ENCODE measurements around the gene STK10.

STK10 gene

DNA sequence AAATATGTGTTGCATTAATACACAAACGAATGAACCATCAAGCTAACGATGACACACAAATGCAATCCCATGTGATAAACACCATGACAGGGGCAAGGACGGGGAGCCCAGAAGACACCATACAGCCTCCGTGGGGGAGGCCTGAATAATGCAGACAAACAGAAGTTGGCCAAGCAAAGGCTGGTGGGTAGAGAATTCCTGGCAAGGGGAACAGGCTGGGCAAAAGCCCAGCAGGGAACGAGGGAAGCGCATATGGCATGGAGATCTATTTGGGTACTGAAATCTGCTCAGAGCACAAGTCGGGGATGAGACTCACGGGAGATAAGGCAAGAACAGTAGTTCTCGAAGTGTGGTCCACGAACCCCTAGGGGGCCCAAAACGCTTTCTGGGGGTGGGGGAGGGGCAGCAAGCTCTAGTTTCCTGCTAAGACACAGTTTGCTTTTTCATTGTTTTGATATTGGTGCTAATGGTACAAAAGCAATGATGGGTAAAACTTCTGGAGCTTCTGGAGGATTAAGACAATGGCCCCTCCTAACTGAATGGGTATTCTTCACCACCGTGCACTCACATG, 138.7 kb downstream of the STK10 start:
- DNase-seq (ENCODE audit: extremely low read depth, low read depth), result no peak
- TF ChIP-seq, protein P1, sequence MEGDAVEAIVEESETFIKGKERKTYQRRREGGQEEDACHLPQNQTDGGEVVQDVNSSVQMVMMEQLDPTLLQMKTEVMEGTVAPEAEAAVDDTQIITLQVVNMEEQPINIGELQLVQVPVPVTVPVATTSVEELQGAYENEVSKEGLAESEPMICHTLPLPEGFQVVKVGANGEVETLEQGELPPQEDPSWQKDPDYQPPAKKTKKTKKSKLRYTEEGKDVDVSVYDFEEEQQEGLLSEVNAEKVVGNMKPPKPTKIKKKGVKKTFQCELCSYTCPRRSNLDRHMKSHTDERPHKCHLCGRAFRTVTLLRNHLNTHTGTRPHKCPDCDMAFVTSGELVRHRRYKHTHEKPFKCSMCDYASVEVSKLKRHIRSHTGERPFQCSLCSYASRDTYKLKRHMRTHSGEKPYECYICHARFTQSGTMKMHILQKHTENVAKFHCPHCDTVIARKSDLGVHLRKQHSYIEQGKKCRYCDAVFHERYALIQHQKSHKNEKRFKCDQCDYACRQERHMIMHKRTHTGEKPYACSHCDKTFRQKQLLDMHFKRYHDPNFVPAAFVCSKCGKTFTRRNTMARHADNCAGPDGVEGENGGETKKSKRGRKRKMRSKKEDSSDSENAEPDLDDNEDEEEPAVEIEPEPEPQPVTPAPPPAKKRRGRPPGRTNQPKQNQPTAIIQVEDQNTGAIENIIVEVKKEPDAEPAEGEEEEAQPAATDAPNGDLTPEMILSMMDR (IDR thresholded peaks at IDR 0.05; ENCODE audit: low read depth, low read length), result no peak

DNA sequence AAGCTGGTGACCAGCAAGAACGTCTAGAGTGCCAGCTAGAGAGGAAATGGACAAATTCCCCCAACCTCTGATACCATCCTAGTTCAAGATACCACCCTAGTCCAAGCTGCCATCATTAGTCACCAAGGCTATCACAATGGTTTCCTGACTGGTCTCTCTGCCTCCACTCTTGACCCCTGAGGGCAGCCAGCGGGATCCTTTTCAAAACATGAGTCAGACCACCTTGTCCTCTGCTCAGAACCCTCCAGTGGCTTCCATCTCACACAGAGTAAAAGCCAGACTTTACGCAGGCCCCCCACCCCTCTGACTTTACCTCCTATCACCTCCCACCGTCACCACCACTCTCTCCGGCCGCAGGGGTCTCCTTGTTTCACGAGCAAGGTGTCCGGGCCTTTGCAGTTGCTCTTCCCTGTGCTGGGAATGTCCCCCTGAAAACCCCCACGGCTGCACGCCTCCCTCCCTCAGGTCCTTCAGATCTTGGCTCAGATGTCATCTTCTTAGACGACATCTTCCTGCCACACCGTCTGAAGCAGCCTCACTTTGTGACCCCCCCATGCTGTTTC, 139.4 kb downstream of the STK10 start:
- no peak for DNase-seq (ENCODE audit: extremely low read depth, low read depth)
- TF ChIP-seq, protein P1 (IDR thresholded peaks at IDR 0.05; ENCODE audit: low read depth, low read length), result no peak

DNA sequence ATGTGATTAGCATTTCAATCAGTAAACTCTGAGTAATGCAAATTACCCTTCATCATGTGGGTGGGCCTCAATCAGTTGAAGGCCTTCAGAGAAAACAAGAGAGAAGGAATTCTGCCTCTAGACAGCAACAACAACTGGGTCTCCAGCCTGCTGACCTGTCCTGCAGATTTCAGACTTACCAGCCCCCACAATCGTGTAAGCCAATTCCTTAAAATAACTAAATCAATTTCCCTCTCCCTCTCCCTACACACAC, 139.9 kb downstream of the STK10 start:
- DNase-seq (ENCODE audit: extremely low read depth, low read depth), result no peak

DNA sequence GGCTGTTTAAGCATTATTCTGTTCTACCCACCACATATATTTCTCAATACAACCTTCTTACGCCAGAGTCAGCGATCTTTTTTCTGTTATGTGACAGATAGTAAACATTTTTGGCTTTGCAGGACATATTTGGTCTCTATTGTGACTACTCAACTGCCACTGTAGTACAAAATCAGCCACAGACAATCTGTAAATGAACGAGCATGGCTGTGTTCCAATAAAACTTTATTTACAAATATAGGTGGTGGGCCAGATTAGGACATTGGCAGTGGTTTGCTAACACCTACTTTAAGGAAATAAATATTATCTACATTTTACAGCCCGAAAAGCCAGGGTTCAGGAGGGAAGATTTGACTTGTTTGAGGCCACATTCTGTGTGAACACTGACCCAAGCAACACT, 141.4 kb downstream of the STK10 start:
- TF ChIP-seq, protein P1 (IDR thresholded peaks at IDR 0.05; ENCODE audit: low read depth, low read length), result no peak
- no peak for DNase-seq (ENCODE audit: extremely low read depth, low read depth)

More for the DNA sequence above, 139.9 kb downstream of the STK10 start:
- TF ChIP-seq, protein P1 (IDR thresholded peaks at IDR 0.05; ENCODE audit: low read depth, low read length), result no peak

DNA sequence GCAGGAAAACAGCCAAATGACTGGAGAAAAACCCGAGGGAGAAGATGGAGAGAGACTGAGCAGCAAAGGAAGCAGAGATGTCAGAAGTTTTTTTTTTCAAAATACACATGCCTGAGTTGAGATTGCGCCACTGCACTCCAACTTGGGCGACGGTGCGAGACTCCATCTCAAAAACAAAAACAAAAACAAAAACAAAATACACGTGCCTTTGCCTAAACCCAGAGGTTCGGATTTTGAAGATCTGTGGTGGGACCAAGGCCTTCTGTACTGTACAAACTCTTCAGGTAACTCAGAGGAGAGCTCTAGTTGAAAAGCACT, 142.8 kb downstream of the STK10 start:
- DNase-seq (ENCODE audit: extremely low read depth, low read depth), result no peak
- TF ChIP-seq, protein P1 (IDR thresholded peaks at IDR 0.05; ENCODE audit: low read depth, low read length), result no peak

DNA sequence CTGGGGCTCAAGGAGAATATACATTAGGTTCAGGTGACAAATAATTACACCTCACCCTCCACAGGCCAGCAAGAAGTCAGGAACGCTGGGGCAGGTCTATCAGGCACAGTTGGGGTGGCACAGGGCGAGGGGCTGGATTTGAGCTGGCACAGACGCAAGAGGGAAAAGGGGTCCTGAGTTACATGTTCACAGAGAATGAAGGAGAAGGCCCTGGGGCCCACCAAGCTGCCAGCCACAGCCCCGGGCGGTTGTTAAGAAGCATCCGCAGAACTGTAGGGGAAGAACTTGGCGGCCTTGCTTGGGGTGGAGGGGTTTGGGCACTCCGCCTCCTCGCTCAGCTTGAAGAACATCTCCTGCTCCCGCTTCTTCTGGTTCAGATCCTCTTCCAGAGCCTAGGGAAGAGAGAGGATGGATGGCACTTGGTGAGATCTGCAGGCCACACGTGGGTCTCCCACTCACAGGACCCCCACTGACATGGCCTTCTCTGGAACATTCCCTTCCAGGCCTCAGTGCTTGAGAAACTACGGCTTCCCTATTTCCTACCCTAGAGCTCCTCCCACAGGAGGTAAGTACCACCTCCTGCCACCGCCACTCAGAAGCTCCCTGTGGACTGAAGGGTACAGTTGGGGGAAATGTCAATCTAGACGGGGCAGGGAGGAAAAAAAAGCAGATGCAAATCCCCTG, 143.3 kb downstream of the STK10 start:
- TF ChIP-seq, protein P1 (IDR thresholded peaks at IDR 0.05; ENCODE audit: low read depth, low read length), result no peak

DNA sequence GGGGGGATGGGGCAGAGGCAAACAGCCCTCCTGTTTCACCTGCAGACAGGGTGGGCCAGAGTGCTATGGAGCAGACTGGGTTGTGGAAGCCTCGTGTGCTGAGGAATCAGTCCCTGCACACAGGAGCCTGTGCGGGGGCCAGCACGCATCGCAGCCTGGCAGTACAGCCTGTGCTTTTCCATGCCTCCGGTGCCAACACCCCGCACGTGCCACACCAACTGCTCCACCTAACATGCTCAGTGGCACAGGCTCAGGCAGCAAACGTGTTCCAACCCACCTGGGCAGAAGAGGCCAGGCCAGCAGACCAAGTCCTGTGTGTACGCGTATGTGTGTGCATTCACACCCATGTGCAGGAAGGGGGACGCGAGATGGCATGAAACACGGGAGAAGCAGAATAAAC, 144.2 kb downstream of the STK10 start:
- TF ChIP-seq, protein P1 (IDR thresholded peaks at IDR 0.05; ENCODE audit: low read depth, low read length), result no peak
- no peak for DNase-seq (ENCODE audit: extremely low read depth, low read depth)

More for the DNA sequence above, 143.3 kb downstream of the STK10 start:
- DNase-seq (ENCODE audit: extremely low read depth, low read depth), result no peak
